Neural progenitor cell (in vitro differentiated cells): ENCODE measurements around the gene RLN3.
"Not testable (repeated sequence)": the region's sequence is repeated elsewhere in the genome, so short reads cannot be mapped to it uniquely, and the experiment has no call there.

ENCODE experiments used
- CTCF ChIP-seq: fragments of 200-600 bp; sonication (generic); IDR thresholded peaks from 2 replicates; pipeline ENCODE4 v1.5.1; 2017; ENCODE audit warnings: antibody characterized with exemption, mild to moderate bottlenecking
- EZH2 ChIP-seq: fragments of 200-600 bp; sonication (generic); IDR thresholded peaks from 2 replicates; pipeline ENCODE4 v1.6.1; 2017; ENCODE audit warnings: antibody characterized with exemption, mild to moderate bottlenecking, moderate library complexity
- EZH2phosphoT487 ChIP-seq: fragments of 200-600 bp; sonication (generic); IDR thresholded peaks from 2 replicates; pipeline ENCODE4 v1.6.1; 2017; ENCODE audit warnings: antibody characterized with exemption

- not testable (repeated sequence) for TF ChIP-seq EZH2phosphoT487, EZH2, CTCF
Measured at GRCh38 chr19:14050961-14051360, 23.0 kb downstream of the RLN3 start.
